ENCODE results near the gene AGBL4. TPM values are rescaled to one million over a fixed set of nuclear protein-coding genes. Genes with fewer than 3 reads are reported as not detected.

The AGBL4 gene
- total RNA-seq, 1 experiment from 2014 or later: not detected

- ChIA-PET RAD21 (ENCODE audit: low non-redundant PET in 1 of 2, low total read pairs in 2 of 2, uncharacterized antibody in 2 of 2, unreplicated experiment in 2 of 2) (no interaction called here), POLR2A (no interaction called here), CTCF (no interaction called here)
- intact Hi-C loops (cut with micrococcal nuclease): no loop called here
- no peak for DNase-seq (ENCODE audit: low read depth, low spot score)
- Histone ChIP-seq H2AFZ (ENCODE audit: low read depth, low read length, poor library complexity, severe bottlenecking) (no peak overlapping the region), H3K9ac (ENCODE audit: low read length) (no peak overlapping the region), H3K4me2 (ENCODE audit: low read length) (no peak overlapping the region), H3K36me3 (ENCODE audit: control insufficient read depth in 1 of 2, insufficient read depth in 2 of 2, low read length in 2 of 2) (no peaks in the 10 kb centered on the region), H3K27me3 (ENCODE audit: insufficient read depth, low read length) (no peaks in the 10 kb centered on the region), H4K20me1 (ENCODE audit: insufficient read depth) (no peaks in the 10 kb centered on the region), H3K79me2 (ENCODE audit: insufficient read depth, low read length) (no peaks in the 10 kb centered on the region), H3K9me3 (ENCODE audit: control insufficient read depth in 1 of 2, insufficient read depth in 1 of 2, low read depth in 1 of 2, low read length in 2 of 2) (no peaks in the 10 kb centered on the region), H3K27ac (ENCODE audit: low read depth, low read length) (no peak overlapping the region), H3K4me1 (ENCODE audit: control insufficient read depth in 1 of 2, insufficient read depth in 2 of 2, low read length in 2 of 2) (no peaks in the 10 kb centered on the region), H3K4me3 (replicated peaks in 1 of 2; ENCODE audit: low read depth in 1 of 2, low read length in 2 of 2) (no peak overlapping the region), H3K9me2 (ENCODE audit: insufficient read depth) (no peaks in the 10 kb centered on the region)
- no TSS peak for BruUV-seq (replicated peaks)
- TF ChIP-seq FOSL1 (IDR thresholded peaks at IDR 0.05; ENCODE audit: low read depth) (no peak), SRF (IDR thresholded peaks at IDR 0.05; ENCODE audit: low read depth) (no peak), ZNF274 (IDR thresholded peaks at IDR 0.05; ENCODE audit: low read depth, low read length) (no peak), EZH2phosphoT487 (IDR thresholded peaks at IDR 0.05; ENCODE audit: borderline replicate concordance) (no peak), POLR2A (IDR thresholded peaks at IDR 0.05; ENCODE audit: borderline replicate concordance, extremely low read depth, insufficient read depth, insufficient read length) (no peak), JUND (IDR thresholded peaks at IDR 0.05) (no peak), SIN3A (IDR thresholded peaks at IDR 0.05; ENCODE audit: low read depth) (no peak), ZFX (IDR thresholded peaks at IDR 0.05) (no peak)
- TF ChIP-seq, protein P1, sequence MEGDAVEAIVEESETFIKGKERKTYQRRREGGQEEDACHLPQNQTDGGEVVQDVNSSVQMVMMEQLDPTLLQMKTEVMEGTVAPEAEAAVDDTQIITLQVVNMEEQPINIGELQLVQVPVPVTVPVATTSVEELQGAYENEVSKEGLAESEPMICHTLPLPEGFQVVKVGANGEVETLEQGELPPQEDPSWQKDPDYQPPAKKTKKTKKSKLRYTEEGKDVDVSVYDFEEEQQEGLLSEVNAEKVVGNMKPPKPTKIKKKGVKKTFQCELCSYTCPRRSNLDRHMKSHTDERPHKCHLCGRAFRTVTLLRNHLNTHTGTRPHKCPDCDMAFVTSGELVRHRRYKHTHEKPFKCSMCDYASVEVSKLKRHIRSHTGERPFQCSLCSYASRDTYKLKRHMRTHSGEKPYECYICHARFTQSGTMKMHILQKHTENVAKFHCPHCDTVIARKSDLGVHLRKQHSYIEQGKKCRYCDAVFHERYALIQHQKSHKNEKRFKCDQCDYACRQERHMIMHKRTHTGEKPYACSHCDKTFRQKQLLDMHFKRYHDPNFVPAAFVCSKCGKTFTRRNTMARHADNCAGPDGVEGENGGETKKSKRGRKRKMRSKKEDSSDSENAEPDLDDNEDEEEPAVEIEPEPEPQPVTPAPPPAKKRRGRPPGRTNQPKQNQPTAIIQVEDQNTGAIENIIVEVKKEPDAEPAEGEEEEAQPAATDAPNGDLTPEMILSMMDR (IDR thresholded peaks at IDR 0.05 in 2 of 3, conservative IDR thresholded peaks at IDR 0.05 in 1 of 3; ENCODE audit: borderline replicate concordance in 1 of 3, insufficient read depth in 1 of 3, low read depth in 2 of 3, low read length in 2 of 3): 0 out of 6 replicates have a peak, but pooled peaks of 1 of the 3 experiments have one; percentile 16
- no peak for ATAC-seq
These were observed 1120.5 kb downstream of the AGBL4 start for GRCh38 chr1:48903291-48903690.

- Histone ChIP-seq H3K4me3 (replicated peaks in 1 of 2; ENCODE audit: low read depth in 1 of 2, low read length in 2 of 2) (no peak overlapping the region), H3K79me2 (ENCODE audit: insufficient read depth, low read length) (no peaks in the 10 kb centered on the region), H3K9ac (ENCODE audit: low read length) (no peak overlapping the region), H3K9me3 (ENCODE audit: control insufficient read depth in 1 of 2, insufficient read depth in 1 of 2, low read depth in 1 of 2, low read length in 2 of 2) (no peaks in the 10 kb centered on the region), H3K27ac (ENCODE audit: low read depth, low read length) (no peak overlapping the region), H3K36me3 (ENCODE audit: control insufficient read depth in 1 of 2, insufficient read depth in 2 of 2, low read length in 2 of 2) (no peaks in the 10 kb centered on the region), H3K27me3 (ENCODE audit: insufficient read depth, low read length) (no peaks in the 10 kb centered on the region), H2AFZ (ENCODE audit: low read depth, low read length, poor library complexity, severe bottlenecking) (no peak overlapping the region), H3K9me2 (ENCODE audit: insufficient read depth) (no peaks in the 10 kb centered on the region), H3K4me1 (ENCODE audit: control insufficient read depth in 1 of 2, insufficient read depth in 2 of 2, low read length in 2 of 2) (no peaks in the 10 kb centered on the region), H4K20me1 (ENCODE audit: insufficient read depth) (no peaks in the 10 kb centered on the region), H3K4me2 (ENCODE audit: low read length) (no peak overlapping the region)
- ChIA-PET POLR2A (no interaction called here), RAD21 (ENCODE audit: low non-redundant PET in 1 of 2, low total read pairs in 2 of 2, uncharacterized antibody in 2 of 2, unreplicated experiment in 2 of 2) (no interaction called here), CTCF (no interaction called here)
- DNase-seq (ENCODE audit: low read depth, low spot score): no peak
- BruUV-seq (replicated peaks): no TSS peak
- ATAC-seq: no peak
- intact Hi-C loops (cut with micrococcal nuclease): no loop called here
- TF ChIP-seq EZH2 (IDR thresholded peaks at IDR 0.05) (no peak), CBX3 (IDR thresholded peaks at IDR 0.05; ENCODE audit: low read depth) (no peak), ATF3 (IDR thresholded peaks at IDR 0.05) (no peak), JUND (IDR thresholded peaks at IDR 0.05) (no peak), FOSL1 (IDR thresholded peaks at IDR 0.05; ENCODE audit: low read depth) (no peak), YY1 (IDR thresholded peaks at IDR 0.05; ENCODE audit: extremely low read depth, insufficient replicate concordance, low read depth, low read length) (no peak), EGR1 (IDR thresholded peaks at IDR 0.05; ENCODE audit: low read depth) (no peak), SIN3A (IDR thresholded peaks at IDR 0.05; ENCODE audit: low read depth) (no peak)
- TF ChIP-seq, protein P2, sequence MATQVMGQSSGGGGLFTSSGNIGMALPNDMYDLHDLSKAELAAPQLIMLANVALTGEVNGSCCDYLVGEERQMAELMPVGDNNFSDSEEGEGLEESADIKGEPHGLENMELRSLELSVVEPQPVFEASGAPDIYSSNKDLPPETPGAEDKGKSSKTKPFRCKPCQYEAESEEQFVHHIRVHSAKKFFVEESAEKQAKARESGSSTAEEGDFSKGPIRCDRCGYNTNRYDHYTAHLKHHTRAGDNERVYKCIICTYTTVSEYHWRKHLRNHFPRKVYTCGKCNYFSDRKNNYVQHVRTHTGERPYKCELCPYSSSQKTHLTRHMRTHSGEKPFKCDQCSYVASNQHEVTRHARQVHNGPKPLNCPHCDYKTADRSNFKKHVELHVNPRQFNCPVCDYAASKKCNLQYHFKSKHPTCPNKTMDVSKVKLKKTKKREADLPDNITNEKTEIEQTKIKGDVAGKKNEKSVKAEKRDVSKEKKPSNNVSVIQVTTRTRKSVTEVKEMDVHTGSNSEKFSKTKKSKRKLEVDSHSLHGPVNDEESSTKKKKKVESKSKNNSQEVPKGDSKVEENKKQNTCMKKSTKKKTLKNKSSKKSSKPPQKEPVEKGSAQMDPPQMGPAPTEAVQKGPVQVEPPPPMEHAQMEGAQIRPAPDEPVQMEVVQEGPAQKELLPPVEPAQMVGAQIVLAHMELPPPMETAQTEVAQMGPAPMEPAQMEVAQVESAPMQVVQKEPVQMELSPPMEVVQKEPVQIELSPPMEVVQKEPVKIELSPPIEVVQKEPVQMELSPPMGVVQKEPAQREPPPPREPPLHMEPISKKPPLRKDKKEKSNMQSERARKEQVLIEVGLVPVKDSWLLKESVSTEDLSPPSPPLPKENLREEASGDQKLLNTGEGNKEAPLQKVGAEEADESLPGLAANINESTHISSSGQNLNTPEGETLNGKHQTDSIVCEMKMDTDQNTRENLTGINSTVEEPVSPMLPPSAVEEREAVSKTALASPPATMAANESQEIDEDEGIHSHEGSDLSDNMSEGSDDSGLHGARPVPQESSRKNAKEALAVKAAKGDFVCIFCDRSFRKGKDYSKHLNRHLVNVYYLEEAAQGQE (IDR thresholded peaks at IDR 0.05; ENCODE audit: low read depth): no peak
- TF ChIP-seq, protein P3, sequence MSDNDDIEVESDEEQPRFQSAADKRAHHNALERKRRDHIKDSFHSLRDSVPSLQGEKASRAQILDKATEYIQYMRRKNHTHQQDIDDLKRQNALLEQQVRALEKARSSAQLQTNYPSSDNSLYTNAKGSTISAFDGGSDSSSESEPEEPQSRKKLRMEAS (IDR thresholded peaks at IDR 0.05): no peak
These were observed 1124.9 kb downstream of the AGBL4 start for GRCh38 chr1:48898894-48899293.

Data from HCT116 (cell line).